Gastrocnemius medialis (tissue), 4 donors: ENCODE data around the gene KCNS3.

Source experiments
- CTCF ChIP-seq, 5 experiments: fragments of 450-650 bp in 3 of 5; fragments of 200-600 bp in 2 of 5; sonication (generic) in 2 of 5; IDR thresholded peaks in 4 of 5; conservative IDR thresholded peaks in 1 of 5; 1 replicate in 4 of 5; 2 replicates in 1 of 5; pipeline ENCODE4 v1.5.1; 2016 to 2019; ENCODE audit warnings: antibody characterized with exemption in 5 of 5, mild to moderate bottlenecking in 3 of 5, moderate library complexity in 3 of 5
- POLR2A ChIP-seq, 2 donors: fragments of 450-650 bp; IDR thresholded peaks; one replicate each; pipeline ENCODE4 v1.6.1; 2017; ENCODE audit warnings: antibody characterized with exemption in 2 of 2, mild to moderate bottlenecking in 2 of 2, moderate library complexity in 2 of 2

- TF ChIP-seq CTCF (IDR thresholded peaks at IDR 0.05 in 4 of 5, conservative IDR thresholded peaks at IDR 0.05 in 1 of 5) (no peak), POLR2A (IDR thresholded peaks at IDR 0.05) (no peak)
These were observed 31.8 kb upstream of the KCNS3 start for GRCh38 chr2:17846676-17847075.
